Uterus (tissue), 4 donors: ENCODE data around the gene UGT1A3. TPM values are rescaled to one million over a fixed set of nuclear protein-coding genes. Genes with fewer than 3 reads are reported as not detected.

Experiments used
- DNase-seq, 2 donors: peaks; one replicate each; pipeline ENCODE4 v3.0.0-alpha.2; 2019 to 2020
- H3K27ac ChIP-seq, 2 donors: fragments of 200-600 bp; sonication (generic); 1 replicate in 1 of 2; 2 replicates in 1 of 2; pipeline ENCODE4 v1.5.1; 2016 to 2018
- H3K27me3 ChIP-seq, 2 donors: fragments of 200-600 bp; sonication (generic); one replicate each; pipeline ENCODE4 v1.5.1; 2018 to 2019; ENCODE audit warnings: control low read depth in 1 of 2
- H3K36me3 ChIP-seq, 2 donors: fragments of 200-600 bp; sonication (generic); one replicate each; pipeline ENCODE4 v1.5.1; 2019; ENCODE audit warnings: control low read depth in 1 of 2
- H3K4me1 ChIP-seq, 2 donors: fragments of 200-600 bp; sonication (generic); one replicate each; pipeline ENCODE4 v1.5.1; 2018 to 2019; ENCODE audit warnings: control low read depth in 1 of 2
- H3K4me3 ChIP-seq, 2 donors: fragments of 200-600 bp; sonication (generic); 1 replicate in 1 of 2; 2 replicates in 1 of 2; pipeline ENCODE4 v1.5.1; 2018 to 2019; ENCODE audit warnings: mild to moderate bottlenecking in 1 of 2
- H3K9me3 ChIP-seq, 2 donors: fragments of 200-600 bp; sonication (generic); one replicate each; pipeline ENCODE4 v1.5.1; 2019; ENCODE audit warnings: control low read depth in 1 of 2
- CTCF ChIP-seq, 4 experiments: fragments of 200-600 bp in 2 of 4; fragments of 450-650 bp in 2 of 4; sonication (generic) in 2 of 4; IDR thresholded peaks; one replicate each; pipeline ENCODE4 v1.5.1; 2016 to 2019; ENCODE audit warnings: antibody characterized with exemption in 4 of 4, mild to moderate bottlenecking in 2 of 4, moderate library complexity in 1 of 4
- POLR2A ChIP-seq, 2 donors: fragments of 450-650 bp; IDR thresholded peaks; one replicate each; pipeline ENCODE4 v1.6.1; 2016; ENCODE audit warnings: antibody characterized with exemption in 2 of 2, mild to moderate bottlenecking in 1 of 2, moderate library complexity in 1 of 2
- intact Hi-C: fragments of 100-400 bp; cut with DNase I; formaldehyde crosslinking; loops from one replicate; pipeline ENCODE4 v1.15.1; 2023; ENCODE audit warnings: low total_unique reads
- total RNA-seq, 4 donors: library from RNA; depleted of rRNA in 3 of 4; stranded (reverse); fragments of >200 nt in 3 of 4; gene quantifications; one replicate each; pipeline versions ENCODE4 v1.1.0 to v1.2.4, GENCODE V29; 2014 to 2023
- donor health status: DM: yes; HTN: yes; CAD: no.

The UGT1A3 gene
- total RNA-seq, 4 donors from 2014 or later: not detected

GRCh38 chr2:233760043-233760442 is 31.2 kb downstream of the UGT1A3 start, which contains the start of gene UGT1A1:
TSS of gene UGT1A1 (plus strand) at chr2:233760270. CDS start at chr2:233760288, 18 bp downstream.
- H3K27ac ChIP-seq: no peak within 1 kb of the TSS
- no peaks in the 10 kb centered on the region for H3K4me1 ChIP-seq
- intact Hi-C loops: no loop called here
- no peak for TF ChIP-seq POLR2A (IDR thresholded peaks at IDR 0.05)
- TF ChIP-seq CTCF (IDR thresholded peaks at IDR 0.05): no peak
- no peaks in the 10 kb centered on the region for H3K9me3 ChIP-seq
- H3K36me3 ChIP-seq: no peaks in the 10 kb centered on the region
- no peaks in the 10 kb centered on the region for H3K27me3 ChIP-seq
- no peak for DNase-seq
- H3K4me3 ChIP-seq: no peak within 1 kb of the TSS

GRCh38 chr2:233761040-233761769 is 32.4 kb downstream of the UGT1A3 start:
- TF ChIP-seq CTCF (IDR thresholded peaks at IDR 0.05) (no peak), POLR2A (IDR thresholded peaks at IDR 0.05) (no peak)
- Histone ChIP-seq H3K4me1 (no peaks in the 10 kb centered on the region), H3K36me3 (no peaks in the 10 kb centered on the region), H3K4me3 (no peak overlapping the region), H3K27ac (no peak overlapping the region), H3K27me3 (no peaks in the 10 kb centered on the region), H3K9me3 (no peaks in the 10 kb centered on the region)
- no peak for DNase-seq
- intact Hi-C loops: no loop called here

- intact Hi-C loops: no loop called here
- Histone ChIP-seq H3K9me3 (no peaks in the 10 kb centered on the region), H3K36me3 (no peaks in the 10 kb centered on the region), H3K4me3 (no peak overlapping the region), H3K27me3 (no peaks in the 10 kb centered on the region), H3K27ac (no peak overlapping the region), H3K4me1 (no peaks in the 10 kb centered on the region)
- no peak for DNase-seq
- no peak for TF ChIP-seq POLR2A (IDR thresholded peaks at IDR 0.05)
- TF ChIP-seq CTCF (IDR thresholded peaks at IDR 0.05): no peak
Measured at GRCh38 chr2:233764264-233764663, 35.4 kb downstream of the UGT1A3 start.

GRCh38 chr2:233764761-233765160 is 35.9 kb downstream of the UGT1A3 start:
- H3K36me3 ChIP-seq: no peaks in the 10 kb centered on the region

More at GRCh38 chr2:233764761-233765160, 35.9 kb downstream of the UGT1A3 start:
- Histone ChIP-seq H3K4me3 (no peak overlapping the region), H3K27ac (no peak overlapping the region), H3K9me3 (no peaks in the 10 kb centered on the region), H3K4me1 (no peaks in the 10 kb centered on the region), H3K27me3 (no peaks in the 10 kb centered on the region)
- no peak for DNase-seq
- intact Hi-C loops: no loop called here
- TF ChIP-seq POLR2A (IDR thresholded peaks at IDR 0.05): no peak
- no peak for TF ChIP-seq CTCF (IDR thresholded peaks at IDR 0.05)
